Measurements from ENCODE around the gene EMP1.

The EMP1 gene

GRCh38 chr12:13173012-13173932, 23.3 kb upstream of the EMP1 start:
- no peak for DNase-seq

- no peak for DNase-seq
Measured at GRCh38 chr12:13175499-13175898, 21.0 kb upstream of the EMP1 start.

- no peak for DNase-seq
Measured at GRCh38 chr12:13176256-13176655, 20.3 kb upstream of the EMP1 start.

- no peak for DNase-seq
Measured at GRCh38 chr12:13177373-13177772, 19.2 kb upstream of the EMP1 start.

GRCh38 chr12:13177906-13178305, 18.6 kb upstream of the EMP1 start:
- DNase-seq, result no peak

GRCh38 chr12:13178568-13179210, 17.8 kb upstream of the EMP1 start:
- DNase-seq, result no peak

- peak; percentile 48 for DNase-seq
Measured at GRCh38 chr12:13179211-13180074, 17.1 kb upstream of the EMP1 start.

GRCh38 chr12:13181375-13182070, 15.0 kb upstream of the EMP1 start:
- no peak for DNase-seq

GRCh38 chr12:13182881-13183280, 13.6 kb upstream of the EMP1 start:
- no peak for DNase-seq

GRCh38 chr12:13183620-13184019, 12.9 kb upstream of the EMP1 start:
- DNase-seq, result no peak

- no peak for DNase-seq
Measured at GRCh38 chr12:13186302-13186701, 10.2 kb upstream of the EMP1 start.

- no peak for DNase-seq
Measured at GRCh38 chr12:13187399-13187798, 9.1 kb upstream of the EMP1 start.

GRCh38 chr12:13189264-13189663, 7.3 kb upstream of the EMP1 start:
- DNase-seq, result no peak

- no peak for DNase-seq
Measured at GRCh38 chr12:13190275-13190674, 6.3 kb upstream of the EMP1 start.

- no peak for DNase-seq
Measured at GRCh38 chr12:13192719-13193118, 3.8 kb upstream of the EMP1 start.

- DNase-seq, result no peak
Measured at GRCh38 chr12:13193505-13194231, 2.9 kb upstream of the EMP1 start.

GRCh38 chr12:13194401-13195110, 2.0 kb upstream of the EMP1 start:
- no peak for DNase-seq

GRCh38 chr12:13195250-13195649, 1.3 kb upstream of the EMP1 start:
- DNase-seq, result no peak

GRCh38 chr12:13195785-13196129, 769 bp upstream of the EMP1 start:
- DNase-seq, result no peak

- no peak for DNase-seq
Measured at GRCh38 chr12:13197032-13197431, 506 bp downstream of the EMP1 start.

GRCh38 chr12:13197526-13198143, 1.1 kb downstream of the EMP1 start:
- no peak for DNase-seq
